ENCODE measurements around the gene MRPL54. TPM values are rescaled to one million over a fixed set of nuclear protein-coding genes. Genes with fewer than 3 reads are reported as not detected.

The MRPL54 gene
- total RNA-seq, 1 donor from 2014 or later, result 59.4 TPM

DNA sequence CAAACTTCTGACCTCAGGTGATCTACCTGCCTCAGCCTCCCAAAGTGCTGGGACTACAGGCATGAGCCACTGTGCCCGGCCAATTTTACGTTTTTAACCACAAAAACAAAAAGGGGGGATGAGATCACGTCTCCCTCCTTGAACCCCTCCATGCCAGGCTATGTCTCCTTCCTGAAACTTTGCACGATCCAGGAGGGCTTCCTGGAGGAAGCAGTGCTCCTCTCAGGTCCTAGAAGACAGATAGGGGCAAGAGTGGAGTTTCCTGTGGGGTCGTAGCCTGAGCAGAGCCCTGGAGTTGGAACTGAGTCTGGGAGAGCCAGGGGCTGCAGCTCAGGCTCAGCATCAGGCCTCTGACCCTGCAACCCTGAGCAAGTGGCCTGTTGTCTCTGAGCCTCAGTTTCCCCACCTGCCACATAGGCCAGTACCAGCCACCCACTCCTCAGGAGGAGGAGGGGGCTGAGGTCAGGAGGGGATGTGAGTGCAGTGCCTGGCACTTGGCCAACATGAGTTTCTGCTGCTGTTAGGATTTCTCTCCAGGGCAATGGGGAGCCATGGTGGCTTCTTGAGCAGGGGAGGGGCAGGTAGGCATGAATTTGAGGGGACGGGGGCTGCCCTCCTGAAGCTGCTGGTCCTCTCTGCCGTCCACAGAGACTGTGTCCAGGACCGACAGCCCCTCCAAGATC is 17.0 kb upstream of the MRPL54 start:
- no peaks in the 10 kb centered on the region for H3K27me3 ChIP-seq (ENCODE audit: low read depth)
- H3K4me3 ChIP-seq, result no peak overlapping the region
- no peaks in the 10 kb centered on the region for H3K4me1 ChIP-seq
- TF ChIP-seq, protein P1, sequence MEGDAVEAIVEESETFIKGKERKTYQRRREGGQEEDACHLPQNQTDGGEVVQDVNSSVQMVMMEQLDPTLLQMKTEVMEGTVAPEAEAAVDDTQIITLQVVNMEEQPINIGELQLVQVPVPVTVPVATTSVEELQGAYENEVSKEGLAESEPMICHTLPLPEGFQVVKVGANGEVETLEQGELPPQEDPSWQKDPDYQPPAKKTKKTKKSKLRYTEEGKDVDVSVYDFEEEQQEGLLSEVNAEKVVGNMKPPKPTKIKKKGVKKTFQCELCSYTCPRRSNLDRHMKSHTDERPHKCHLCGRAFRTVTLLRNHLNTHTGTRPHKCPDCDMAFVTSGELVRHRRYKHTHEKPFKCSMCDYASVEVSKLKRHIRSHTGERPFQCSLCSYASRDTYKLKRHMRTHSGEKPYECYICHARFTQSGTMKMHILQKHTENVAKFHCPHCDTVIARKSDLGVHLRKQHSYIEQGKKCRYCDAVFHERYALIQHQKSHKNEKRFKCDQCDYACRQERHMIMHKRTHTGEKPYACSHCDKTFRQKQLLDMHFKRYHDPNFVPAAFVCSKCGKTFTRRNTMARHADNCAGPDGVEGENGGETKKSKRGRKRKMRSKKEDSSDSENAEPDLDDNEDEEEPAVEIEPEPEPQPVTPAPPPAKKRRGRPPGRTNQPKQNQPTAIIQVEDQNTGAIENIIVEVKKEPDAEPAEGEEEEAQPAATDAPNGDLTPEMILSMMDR (IDR thresholded peaks at IDR 0.05), result no peak
- H3K36me3 ChIP-seq, result peaks cover 22% of the 10 kb centered on the region
- DNase-seq (no peak), ATAC-seq (no peak)
- intact Hi-C loops (cut with DNase I), result no loop called here
- H3K27ac ChIP-seq, result no peak overlapping the region
- no peaks in the 10 kb centered on the region for H3K9me3 ChIP-seq

DNA sequence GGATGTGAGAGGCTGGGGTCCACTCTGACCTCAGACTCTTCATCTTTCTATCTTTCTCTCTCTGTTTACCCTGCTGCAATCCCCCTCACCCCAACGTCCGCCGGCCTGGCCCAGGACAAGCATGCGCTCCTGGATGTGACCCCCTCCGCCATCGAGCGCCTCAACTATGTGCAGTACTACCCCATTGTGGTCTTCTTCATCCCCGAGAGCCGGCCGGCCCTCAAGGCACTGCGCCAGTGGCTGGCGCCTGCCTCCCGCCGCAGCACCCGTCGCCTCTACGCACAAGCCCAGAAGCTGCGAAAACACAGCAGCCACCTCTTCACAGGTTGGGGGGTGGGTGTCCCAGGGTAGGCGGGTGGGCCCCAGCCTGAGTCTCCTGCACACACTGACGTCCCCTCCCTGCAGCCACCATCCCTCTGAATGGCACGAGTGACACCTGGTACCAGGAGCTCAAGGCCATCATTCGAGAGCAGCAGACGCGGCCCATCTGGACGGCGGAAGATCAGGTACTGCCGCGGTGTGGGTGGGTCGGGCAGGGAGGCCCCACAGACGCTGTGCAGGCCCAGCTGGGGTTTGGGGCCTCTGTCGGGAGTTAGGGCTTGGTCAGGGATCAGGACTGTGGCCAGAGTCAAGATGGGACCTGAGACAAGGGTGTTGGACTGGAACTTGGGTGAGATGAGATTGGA is 16.0 kb upstream of the MRPL54 start:
- Histone ChIP-seq H3K27ac (no peak overlapping the region), H3K27me3 (ENCODE audit: low read depth) (no peaks in the 10 kb centered on the region), H3K9me3 (no peaks in the 10 kb centered on the region), H3K4me3 (no peak overlapping the region), H3K4me1 (no peaks in the 10 kb centered on the region), H3K36me3 (peaks cover 29% of the 10 kb centered on the region)
- TF ChIP-seq, protein P1 (IDR thresholded peaks at IDR 0.05), result no peak
- DNase-seq (no peak), ATAC-seq (no peak)
- intact Hi-C loops (cut with DNase I), result no loop called here

DNA sequence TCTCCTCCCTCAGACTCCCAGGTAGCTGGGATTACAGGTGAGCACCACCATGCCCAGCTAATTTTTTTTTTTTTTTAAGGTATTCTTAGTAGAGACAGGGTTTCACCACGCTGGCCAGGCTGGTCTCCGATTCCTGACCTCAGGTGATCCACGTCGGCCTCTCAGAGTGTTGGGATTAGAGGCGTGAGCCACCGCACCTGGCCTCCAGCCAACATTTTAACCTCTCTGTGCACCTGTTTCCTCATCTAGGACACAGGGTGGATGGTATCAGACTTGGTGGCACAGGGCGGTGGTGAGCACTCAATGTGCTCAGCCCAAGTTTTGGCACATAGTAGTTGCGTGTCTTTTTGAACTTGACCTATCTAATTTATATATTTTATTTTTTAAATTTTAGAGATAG is 13.5 kb upstream of the MRPL54 start:
- Histone ChIP-seq H3K36me3 (peaks cover 53% of the 10 kb centered on the region), H3K4me3 (no peak overlapping the region), H3K27ac (no peak overlapping the region), H3K27me3 (ENCODE audit: low read depth) (no peaks in the 10 kb centered on the region), H3K9me3 (no peaks in the 10 kb centered on the region), H3K4me1 (no peaks in the 10 kb centered on the region)
- DNase-seq (no peak), ATAC-seq (no peak)
- TF ChIP-seq, protein P1 (IDR thresholded peaks at IDR 0.05), result no peak
- intact Hi-C loops (cut with DNase I), result no loop called here

DNA sequence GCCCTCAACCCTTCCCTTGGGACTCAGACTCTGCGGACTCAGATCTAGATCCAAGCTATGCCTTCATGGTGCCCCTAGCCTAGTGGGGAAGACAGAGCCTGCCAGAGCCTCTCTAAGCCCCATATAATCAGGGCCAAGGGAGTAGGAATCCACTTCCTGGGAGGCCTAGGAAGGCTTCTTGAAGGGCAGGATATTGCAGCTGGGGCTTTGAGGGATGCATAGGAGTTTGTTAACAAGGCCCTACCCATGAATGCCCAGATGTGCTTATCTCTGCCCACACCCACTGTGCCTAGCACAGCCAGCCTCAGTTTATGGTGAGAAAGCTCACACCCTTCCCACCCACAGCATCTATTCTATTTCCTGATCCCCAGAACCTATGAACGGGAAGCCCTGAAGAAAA is 12.3 kb upstream of the MRPL54 start:
- Histone ChIP-seq H3K27me3 (ENCODE audit: low read depth) (no peaks in the 10 kb centered on the region), H3K27ac (no peak overlapping the region), H3K9me3 (no peaks in the 10 kb centered on the region), H3K4me1 (no peaks in the 10 kb centered on the region), H3K4me3 (no peak overlapping the region), H3K36me3 (peaks cover 53% of the 10 kb centered on the region)
- DNase-seq (no peak), ATAC-seq (no peak)
- intact Hi-C loops (cut with DNase I), result no loop called here
- TF ChIP-seq, protein P1 (IDR thresholded peaks at IDR 0.05), result no peak

DNA sequence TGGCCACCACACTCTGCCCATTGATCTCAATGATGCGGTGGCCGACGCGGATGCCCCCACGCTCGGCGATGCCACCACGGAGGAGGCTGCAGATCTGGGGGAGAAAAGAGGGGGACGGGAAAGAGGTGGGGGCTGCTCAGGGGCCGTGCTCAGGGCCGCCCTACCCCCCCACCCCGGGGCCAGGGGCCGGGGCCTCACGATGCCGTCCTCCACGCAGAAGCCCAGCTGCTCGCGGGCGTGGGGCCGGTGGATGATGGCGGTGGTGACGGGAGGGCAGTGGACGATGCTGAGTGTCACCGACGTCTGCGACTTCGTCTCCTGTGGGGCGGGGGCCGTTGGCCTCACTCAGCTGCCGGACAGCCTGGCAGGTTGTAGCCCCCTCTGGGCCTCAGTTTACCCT is 11.2 kb upstream of the MRPL54 start:
- Histone ChIP-seq H3K9me3 (no peaks in the 10 kb centered on the region), H3K27ac (no peak overlapping the region), H3K4me1 (no peaks in the 10 kb centered on the region), H3K36me3 (peaks cover 55% of the 10 kb centered on the region), H3K4me3 (no peak overlapping the region), H3K27me3 (ENCODE audit: low read depth) (no peaks in the 10 kb centered on the region)
- TF ChIP-seq, protein P1 (IDR thresholded peaks at IDR 0.05), result no peak
- intact Hi-C loops (cut with DNase I), result no loop called here
- DNase-seq, result no peak
- ATAC-seq, result no peak

All from lower lobe of right lung (tissue), 2 donors.